NCI-H82 treated with DMSO at 0.1 percent for 48 hours (cell line): ENCODE data around the gene DIP2C.

Experiments used
- DNase-seq: peaks from one replicate; lab custom pipeline; 2025; ENCODE audit not compliant: unreplicated experiment; lab: John Stamatoyannopoulos, UW

Gene DIP2C

GRCh38 chr10:506451-507354 lies 182.8 kb downstream of the DIP2C start:
- DNase-seq, result no peak

GRCh38 chr10:505419-505818 lies 184.0 kb downstream of the DIP2C start:
- DNase-seq, result no peak

- no peak for DNase-seq
Measured at GRCh38 chr10:504806-505205, 184.7 kb downstream of the DIP2C start.

GRCh38 chr10:504121-504611 lies 185.3 kb downstream of the DIP2C start:
- no peak for DNase-seq

GRCh38 chr10:501596-501995 lies 187.9 kb downstream of the DIP2C start:
- no peak for DNase-seq

GRCh38 chr10:500876-501275 lies 188.6 kb downstream of the DIP2C start:
- DNase-seq, result no peak

GRCh38 chr10:499991-500390 lies 189.5 kb downstream of the DIP2C start:
- DNase-seq, result no peak

GRCh38 chr10:498760-499435 lies 190.6 kb downstream of the DIP2C start:
- no peak for DNase-seq

GRCh38 chr10:497898-498451 lies 191.5 kb downstream of the DIP2C start:
- no peak for DNase-seq

GRCh38 chr10:497289-497688 lies 192.2 kb downstream of the DIP2C start:
- DNase-seq, result no peak

- no peak for DNase-seq
Measured at GRCh38 chr10:494556-494955, 194.9 kb downstream of the DIP2C start.

GRCh38 chr10:494149-494542 lies 195.3 kb downstream of the DIP2C start:
- no peak for DNase-seq

GRCh38 chr10:493391-494148 lies 195.9 kb downstream of the DIP2C start:
- no peak for DNase-seq

- DNase-seq, result no peak
Measured at GRCh38 chr10:492836-493235, 196.6 kb downstream of the DIP2C start.

- DNase-seq, result no peak
Measured at GRCh38 chr10:491667-492424, 197.6 kb downstream of the DIP2C start.

- DNase-seq, result no peak
Measured at GRCh38 chr10:490891-491571, 198.4 kb downstream of the DIP2C start.

- no peak for DNase-seq
Measured at GRCh38 chr10:490256-490655, 199.2 kb downstream of the DIP2C start.

- DNase-seq, result no peak
Measured at GRCh38 chr10:489330-489729, 200.1 kb downstream of the DIP2C start.

GRCh38 chr10:488933-489215 lies 200.6 kb downstream of the DIP2C start:
- no peak for DNase-seq
